ENCODE data around the gene CNTROB.
"Not testable (repeated sequence)": the region's sequence is repeated elsewhere in the genome, so short reads cannot be mapped to it uniquely, and the experiment has no call there.

Gene CNTROB

DNA sequence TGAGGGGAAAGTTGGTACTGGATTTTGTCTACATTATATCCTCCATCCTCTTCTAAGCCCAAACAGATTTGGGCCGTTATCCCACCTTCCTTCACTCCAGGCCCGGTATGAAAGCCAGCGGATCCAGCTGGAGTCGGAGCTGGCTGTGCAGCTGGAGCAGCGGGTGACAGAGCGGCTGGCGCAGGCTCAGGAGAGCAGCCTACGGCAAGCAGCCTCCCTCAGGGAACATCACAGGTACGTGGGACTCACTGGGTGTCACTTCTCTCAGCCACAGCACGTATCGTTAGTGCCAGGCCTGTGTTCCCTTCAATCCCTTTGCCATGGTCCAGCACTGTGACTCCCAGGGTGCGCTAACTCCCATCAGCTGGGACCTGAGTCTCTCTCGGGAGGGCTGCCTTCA is 11.3 kb downstream of the CNTROB start:
- no peak for DNase-seq (ENCODE audit: low read depth)

DNA sequence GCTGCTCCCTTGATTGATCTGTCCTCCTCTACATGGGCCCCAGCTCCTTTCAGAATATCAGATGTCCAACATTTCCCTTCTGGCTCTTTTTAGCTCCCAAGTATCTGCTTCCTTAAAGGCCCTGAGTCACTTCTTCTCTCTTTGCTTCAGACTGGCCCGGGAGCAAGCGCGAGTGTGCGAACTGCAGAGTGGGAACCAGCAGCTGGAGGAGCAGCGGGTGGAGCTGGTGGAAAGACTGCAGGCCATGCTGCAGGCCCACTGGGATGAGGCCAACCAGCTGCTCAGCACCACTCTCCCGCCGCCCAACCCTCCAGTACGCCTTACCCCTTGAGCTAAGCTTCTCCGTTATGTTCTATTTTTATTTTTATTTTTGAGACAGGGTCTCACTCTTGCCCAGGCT is 12.3 kb downstream of the CNTROB start:
- no peak for DNase-seq (ENCODE audit: low read depth)

DNA sequence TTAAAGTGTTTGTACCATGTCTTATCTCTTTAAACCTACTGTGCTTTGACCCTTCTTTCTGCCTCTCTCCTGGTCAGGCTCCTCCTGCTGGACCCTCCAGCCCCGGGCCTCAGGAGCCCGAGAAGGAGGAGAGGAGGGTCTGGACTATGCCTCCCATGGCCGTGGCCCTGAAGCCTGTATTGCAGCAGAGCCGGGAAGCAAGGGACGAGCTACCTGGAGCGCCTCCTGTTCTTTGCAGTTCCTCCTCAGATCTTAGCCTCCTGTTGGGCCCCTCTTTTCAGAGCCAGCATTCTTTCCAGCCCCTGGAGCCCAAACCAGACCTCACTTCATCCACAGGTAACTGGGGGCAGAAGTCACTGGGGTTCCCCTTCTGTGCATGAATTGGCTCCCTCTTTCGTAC is 13.6 kb downstream of the CNTROB start:
- no peak for DNase-seq (ENCODE audit: low read depth)

DNA sequence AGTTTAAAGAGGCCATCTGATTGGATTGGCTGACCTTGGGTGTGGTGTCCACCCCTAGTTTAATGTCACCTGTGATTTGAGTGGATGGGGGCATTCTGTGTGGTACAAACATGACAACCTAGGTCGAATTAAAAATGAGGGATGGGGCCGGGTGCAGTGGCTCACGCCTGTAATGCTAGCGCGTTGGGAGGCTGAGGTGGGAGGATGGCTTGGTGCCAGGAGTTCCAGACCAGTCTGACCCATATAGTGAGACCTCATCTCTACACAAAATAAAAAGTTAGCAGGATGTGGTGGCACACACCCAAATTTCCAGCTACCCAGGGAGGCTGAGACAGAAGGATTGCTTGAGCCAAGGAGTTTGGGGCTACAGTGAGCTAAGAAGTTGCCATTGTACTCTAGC is 14.4 kb downstream of the CNTROB start:
- no peak for DNase-seq (ENCODE audit: low read depth)

DNA sequence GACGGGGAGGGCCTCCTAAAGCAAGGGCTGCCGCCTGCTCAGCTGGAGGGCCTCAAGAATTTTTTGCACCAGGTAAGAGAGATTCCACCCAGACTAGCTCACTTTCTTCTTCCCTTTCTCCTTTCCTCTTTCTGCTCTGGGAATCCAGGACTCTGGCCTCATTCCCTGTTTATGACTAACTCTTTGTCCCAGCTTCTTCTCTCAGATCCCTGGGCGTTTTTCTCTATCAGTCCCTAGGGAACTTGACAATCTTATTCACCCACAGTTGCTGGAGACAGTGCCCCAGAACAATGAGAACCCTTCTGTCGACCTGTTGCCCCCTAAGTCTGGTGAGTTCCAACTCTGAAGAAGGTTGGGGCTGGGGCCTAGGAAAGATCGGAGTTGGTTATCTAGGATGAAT is 15.6 kb downstream of the CNTROB start:
- no peak for DNase-seq (ENCODE audit: low read depth)

DNA sequence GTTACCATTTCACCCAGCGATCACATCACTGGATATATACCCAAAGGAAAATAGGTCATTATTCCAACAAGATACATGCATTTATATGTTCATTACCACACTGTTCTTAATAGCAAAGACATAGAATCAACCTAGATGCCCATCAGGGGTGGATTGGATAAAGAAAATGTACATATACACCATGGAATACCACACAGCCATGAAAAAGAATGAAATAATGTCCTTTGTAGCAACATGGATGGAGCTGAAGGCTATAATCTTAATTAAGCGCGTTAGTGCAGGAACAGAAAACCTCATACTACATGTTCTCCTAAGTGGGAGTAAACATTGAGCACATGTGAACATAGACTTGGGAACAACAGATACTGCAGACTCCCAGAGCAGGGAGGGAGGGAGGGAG is 18.6 kb downstream of the CNTROB start:
- no peak for DNase-seq (ENCODE audit: low read depth)

DNA sequence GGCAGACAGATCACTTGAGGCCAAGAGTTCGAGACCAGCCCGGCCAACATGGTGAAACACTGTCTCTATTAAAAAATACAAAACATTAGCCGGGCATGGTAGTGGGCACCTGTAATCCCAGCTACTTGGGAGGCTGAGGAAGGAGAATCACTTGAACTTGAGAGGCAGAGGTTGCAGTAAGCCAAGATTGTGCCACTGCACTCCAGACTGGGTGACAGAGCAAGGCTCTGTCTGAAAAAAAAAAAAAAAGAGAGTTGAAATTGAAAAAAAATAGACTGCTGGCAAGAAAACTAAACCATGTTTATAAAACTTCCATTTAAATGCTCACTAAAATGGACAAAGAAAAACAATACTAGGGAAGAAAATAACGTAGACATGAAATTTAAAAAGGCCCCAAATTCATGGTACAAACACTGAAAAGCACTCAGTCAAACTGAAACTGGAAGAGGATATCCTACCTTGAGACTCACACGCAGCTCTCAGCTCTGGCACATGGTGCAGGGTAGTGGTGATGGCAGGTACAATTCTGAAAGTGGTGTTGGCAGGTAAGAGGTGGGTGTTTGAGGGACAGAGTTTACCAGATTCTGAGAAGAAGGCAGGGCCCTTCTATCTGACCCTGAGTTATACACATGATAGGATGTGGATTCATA is 19.3 kb downstream of the CNTROB start:
- no peak for DNase-seq (ENCODE audit: low read depth)

DNA sequence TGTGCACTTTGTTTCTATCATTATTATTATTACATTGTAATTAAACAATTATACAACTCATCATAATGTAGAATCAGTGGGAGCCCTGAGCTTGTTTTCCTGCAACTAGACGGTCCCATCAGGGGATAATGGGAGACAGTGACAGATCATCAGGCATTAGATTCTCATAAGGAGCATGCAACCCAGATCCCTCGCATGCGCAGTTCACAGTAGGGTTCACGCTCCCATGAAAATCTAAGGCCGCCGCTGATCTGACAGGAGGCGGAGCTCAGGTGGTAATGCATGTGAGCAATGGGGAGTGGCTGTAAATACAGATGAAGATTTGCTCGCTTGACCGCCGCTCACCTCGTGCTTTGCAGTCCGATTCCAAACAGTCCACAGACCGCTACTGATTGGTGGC is 21.3 kb downstream of the CNTROB start:
- not testable (repeated sequence) for DNase-seq (ENCODE audit: low read depth)

DNA sequence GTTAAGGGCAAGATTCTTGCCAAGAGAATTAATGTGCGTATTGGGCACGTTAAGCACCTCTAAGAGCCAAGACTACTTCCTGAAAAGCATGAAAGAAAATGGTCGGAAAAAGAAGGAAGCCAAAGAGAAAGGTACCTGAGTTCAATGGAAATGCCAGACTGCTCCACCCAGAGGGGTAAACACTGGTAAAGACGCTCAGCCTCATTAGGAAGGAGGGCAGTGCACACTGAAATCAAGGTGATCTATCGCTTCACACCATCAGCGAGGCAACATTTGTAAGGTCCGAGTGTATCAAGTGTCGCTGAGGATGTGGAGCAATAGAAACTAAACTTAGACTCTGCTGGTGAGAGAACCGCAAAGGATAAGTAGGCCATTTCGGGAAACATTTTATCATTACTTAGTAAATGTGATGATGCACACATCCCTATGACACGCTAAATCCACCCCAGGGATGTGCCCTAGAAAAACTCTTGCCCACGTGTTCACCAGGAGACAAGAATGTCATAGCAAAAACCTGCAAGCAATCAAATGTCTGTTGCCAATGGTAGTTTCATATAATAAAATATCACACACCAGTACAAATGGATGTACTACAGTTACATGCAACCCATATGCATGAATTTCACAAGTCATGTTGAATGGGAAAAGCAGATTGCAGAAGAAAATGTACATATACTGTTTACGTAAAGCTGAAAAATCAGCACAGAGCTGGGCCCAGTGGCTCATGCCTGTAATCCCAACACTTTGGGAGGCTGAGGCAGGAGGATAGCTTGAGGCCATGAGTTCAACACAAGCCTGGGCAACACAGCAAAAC is 23.6 kb downstream of the CNTROB start:
- DNase-seq (ENCODE audit: low read depth): no peak

DNA sequence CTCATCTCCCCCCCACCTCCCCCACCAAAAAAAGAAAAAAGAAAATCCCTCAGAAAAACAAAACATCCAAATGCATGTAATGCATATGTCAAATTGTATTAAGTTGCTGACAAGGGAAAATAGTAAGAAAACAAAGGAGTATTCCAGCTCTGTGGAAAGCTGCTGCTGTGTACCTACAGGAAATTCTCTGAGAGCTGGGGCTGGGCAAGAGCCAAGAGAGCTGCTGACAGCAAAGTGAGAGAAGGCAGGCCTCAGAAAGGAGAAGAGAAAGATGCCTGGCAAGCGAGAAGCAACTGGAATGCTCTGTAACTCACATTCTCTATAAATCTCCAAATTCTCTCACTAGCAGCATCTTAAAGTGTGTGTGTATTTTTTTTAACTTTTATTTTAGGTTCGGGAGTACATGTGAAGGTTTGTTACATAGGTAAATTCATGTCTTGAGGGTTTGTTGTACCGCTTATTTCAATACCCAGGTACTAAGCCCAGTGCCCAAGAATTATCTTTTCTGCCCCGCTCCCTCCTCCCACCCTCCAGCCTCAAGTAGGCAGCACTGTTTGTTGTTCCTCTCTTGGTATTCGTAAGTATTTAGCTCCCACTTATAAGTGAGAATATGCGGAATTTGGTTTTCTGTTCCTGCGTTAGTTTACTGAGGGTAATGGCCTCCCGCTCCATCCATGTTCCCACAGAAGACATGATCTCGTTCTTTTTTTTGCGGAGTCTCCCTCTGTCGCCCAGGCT is 24.4 kb downstream of the CNTROB start:
- DNase-seq (ENCODE audit: low read depth): no peak

DNA sequence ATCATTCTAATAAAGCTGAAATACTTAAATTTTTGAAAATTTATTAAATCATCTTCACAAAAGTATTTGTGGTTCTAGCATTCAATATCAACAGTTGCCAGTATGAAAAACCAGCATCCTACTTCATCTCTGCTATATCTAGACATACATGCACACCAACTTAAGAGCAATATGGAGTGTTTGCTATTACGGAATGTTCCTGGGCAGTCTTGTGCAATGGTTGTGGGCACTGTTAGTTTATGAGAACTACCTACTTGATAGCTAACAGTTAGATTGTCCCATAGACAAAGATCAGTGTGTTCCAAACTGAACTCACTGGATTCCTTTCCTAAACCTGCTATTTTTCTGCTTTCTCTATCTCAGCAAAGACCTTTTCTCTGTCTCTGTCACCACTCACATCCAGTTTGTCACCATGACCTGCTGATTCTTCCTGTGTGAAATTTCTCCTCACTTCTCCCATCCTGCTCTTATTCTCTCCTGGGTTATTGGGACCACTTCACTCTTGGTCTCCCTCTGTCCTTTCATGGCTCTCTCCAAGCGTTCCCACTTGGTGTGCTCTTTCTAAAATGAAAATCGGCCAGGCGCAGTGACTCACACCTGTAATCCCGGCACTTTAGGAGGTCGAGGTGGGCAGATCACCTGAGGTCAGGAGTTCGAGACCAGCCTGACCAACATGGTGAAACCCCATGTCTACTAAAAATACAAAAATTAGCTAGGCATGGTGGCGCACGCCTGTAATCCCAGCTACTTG is 27.7 kb downstream of the CNTROB start:
- no peak for DNase-seq (ENCODE audit: low read depth)

DNA sequence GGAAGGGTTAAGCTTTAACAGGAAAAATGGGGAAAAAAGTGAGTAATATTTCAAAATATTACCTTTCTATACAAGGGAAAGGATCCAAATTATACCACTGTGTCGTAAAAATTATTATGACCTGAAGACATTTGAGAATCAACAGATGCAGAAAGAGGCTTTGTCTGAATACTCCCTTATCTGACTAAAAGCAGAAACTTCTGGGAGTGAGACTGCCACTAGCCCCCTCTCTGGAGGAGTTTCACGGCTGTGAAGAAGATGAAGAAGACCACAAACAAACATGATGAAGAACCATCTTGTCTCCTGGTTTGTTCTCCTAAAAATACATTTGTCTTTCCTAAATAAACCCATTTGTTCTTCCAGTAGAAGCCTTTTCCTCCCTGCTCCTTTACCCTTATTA is 29.4 kb downstream of the CNTROB start:
- no peak for DNase-seq (ENCODE audit: low read depth)

DNA sequence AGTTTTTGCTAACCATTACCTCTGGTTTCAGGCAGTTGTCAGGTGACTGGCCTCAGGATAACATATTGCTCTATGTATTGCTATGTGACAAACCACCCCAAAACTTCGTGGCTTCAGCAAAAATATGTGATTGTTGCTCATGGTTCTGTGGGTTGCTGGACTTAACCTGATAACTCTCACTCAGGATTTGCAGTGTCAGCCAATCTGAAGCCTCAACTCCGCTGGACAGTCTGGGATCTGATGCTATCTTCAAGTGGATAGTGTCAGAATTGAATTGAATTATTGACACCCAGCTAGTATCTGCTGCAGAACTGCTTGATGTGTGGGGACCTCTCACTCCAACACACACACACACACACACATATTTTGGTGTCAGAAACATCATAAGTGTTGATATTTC is 35.7 kb downstream of the CNTROB start:
- no peak for DNase-seq (ENCODE audit: low read depth)

DNA sequence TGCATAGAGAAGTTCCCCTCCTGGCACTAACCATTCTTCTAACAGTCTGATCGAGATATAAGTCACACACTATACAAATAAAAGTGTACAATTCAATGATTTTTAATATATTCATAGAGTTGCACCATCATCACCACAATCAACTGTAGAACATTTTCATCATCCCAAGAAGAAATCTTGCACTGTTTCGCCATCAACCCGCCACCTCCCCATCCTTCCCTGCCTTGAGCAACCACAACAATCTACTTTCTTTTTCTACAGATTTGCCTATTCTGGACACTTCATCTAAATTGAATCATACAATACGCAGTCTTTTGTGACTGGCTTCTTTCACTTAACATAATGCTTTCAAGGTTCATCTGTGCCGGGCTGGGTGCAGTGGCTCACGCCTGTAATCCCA is 37.4 kb downstream of the CNTROB start:
- no peak for DNase-seq (ENCODE audit: low read depth)

DNA sequence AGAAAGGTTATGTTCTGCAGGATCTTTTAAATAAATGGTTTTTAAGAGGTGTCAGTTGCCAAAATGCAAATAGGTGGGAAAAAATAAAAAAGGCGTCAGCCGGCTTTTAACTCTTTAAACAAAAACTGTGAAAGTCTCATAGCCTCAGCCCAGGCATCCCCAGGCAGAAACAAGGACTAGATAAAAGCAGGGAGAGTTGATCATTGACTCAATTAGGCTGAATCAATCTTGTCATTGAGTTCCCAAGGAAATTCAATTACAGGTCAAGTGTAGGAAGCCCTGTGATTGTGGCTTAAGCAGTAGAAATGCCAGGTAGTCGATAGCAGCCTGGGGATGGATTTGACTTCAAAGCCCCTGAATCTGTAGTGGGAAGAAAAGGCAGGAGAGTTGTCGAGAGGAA is 39.6 kb downstream of the CNTROB start:
- DNase-seq (ENCODE audit: low read depth): no peak

DNA sequence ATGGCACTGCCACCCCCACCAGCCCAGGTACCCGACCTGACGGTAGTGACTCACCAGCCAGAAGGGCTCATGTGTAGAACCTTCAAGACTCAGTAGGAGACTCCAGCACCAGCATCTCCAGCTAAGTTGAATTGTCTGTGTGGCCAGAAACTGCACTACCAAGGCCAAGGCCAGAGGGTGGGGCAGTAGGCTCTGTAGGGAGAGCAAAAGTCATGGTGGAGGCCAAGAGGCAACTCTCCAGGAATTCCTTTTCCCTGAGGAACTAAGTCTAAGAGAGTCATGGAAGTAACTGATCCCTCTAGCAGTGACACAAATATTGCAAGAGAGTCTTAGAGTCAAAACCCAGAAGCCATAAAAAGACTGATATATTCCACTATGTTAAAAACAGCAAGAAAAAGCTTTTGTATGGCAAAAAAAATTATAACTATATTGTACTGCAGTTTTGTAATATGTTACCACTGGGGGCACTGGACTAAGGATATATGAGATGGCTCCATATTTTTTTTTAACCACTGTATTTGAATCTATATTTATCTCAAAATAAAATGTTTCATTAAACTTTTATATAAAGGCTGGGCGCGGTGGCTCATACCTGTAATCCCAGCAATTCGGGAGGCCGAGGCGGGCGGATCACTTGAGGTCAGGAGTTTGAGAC is 40.3 kb downstream of the CNTROB start:
- DNase-seq (ENCODE audit: low read depth): no peak

DNA sequence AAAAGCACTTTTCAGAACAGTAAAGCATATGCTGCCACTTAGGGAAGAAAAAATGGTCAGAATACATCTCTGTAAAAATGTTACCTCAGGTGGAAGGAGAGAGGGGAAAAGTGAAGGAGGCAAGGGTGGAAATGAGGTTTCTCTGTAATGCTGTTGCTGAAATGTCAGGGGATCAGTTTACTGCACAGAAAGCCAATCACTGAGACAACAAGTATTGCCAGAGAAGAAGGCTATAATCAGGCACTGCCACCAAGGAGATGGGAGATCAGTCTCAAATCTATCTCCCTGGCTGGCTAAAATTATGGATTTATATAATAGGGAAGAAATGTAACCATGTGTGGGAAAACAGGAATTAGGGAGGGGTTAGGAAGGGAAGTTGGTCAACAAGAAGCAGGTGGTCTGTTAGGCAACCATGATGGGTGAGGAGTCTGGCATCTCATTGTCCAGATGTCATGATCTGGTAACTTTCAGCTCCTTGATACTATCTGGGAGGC is 42.7 kb downstream of the CNTROB start:
- no peak for DNase-seq (ENCODE audit: low read depth)

DNA sequence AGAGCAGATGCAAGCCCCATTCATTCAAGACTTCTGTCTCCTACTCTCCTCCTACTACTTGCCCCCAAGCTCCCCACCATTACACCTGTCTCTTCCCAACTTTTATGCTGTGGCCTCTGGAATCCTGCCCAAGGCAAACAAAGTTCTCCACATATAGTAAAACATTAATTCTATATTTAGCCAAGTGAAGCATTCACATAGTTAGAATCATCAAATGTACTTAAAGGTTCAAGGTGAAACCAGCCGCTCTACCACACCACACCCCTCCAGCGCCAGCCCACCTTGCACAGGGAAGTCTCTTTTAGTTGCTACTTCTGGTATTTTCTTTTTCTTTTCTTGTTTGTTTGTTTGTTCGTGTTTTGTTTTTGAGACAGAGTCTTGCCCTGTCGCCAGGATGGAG is 45.0 kb downstream of the CNTROB start:
- DNase-seq (ENCODE audit: low read depth): no peak

DNA sequence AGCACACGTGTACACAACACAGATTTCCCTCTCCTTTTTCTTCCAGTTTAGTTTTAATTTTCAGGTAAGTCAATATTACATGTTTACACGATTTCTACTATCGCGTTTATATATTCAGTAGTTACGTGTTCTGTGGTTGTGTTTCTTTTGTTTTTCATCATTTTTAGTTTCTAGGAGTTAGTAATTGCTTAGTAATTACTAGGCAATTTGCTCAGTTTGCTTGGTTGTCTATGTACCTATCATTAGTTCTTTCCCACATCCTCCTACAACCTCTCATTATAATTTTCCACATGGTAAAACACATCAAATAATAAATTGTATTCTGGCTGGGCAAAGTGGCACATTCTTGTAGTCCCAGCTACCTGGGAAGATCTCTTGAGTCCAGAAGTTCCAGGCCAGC is 45.8 kb downstream of the CNTROB start:
- DNase-seq (ENCODE audit: low read depth): no peak

DNA sequence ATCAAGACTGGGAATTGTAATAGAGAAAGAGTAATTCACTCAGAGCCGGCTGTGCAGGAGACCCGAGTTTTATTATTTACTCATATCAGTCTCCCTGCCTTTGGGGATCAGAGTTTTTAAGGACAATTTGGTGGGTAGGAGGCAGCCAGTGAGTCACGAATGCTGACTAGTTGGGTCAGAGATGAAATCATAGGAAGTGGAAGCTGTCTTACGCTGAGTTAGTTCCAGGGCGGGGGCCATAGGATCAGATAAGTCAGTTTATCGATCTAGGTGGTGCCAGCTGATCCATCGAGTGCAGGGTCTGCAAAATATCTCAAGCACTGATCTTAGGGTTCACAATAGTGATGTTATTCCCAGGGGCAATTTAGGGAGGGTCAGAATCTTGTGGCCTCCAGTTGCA is 50.2 kb downstream of the CNTROB start:
- no peak for DNase-seq (ENCODE audit: low read depth)

DNA sequence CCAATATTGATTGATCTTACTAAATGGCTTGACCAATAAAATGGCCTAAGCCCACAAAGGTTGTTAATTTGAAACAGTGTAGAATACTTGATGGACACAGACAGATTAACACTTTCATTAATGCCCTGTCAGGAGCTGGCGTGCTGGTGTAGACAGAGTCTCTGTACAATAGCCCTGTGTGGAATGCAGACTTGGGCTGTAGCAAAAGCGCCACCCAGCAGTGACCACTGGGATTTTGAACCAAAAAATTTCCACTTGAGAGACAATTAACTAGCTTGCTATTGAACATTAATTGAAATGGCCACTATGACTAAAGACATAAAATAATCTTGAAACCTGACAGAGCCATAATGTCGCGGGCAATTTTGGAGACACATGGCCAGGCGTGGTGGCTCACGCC is 50.7 kb downstream of the CNTROB start:
- DNase-seq (ENCODE audit: low read depth): no peak

DNA sequence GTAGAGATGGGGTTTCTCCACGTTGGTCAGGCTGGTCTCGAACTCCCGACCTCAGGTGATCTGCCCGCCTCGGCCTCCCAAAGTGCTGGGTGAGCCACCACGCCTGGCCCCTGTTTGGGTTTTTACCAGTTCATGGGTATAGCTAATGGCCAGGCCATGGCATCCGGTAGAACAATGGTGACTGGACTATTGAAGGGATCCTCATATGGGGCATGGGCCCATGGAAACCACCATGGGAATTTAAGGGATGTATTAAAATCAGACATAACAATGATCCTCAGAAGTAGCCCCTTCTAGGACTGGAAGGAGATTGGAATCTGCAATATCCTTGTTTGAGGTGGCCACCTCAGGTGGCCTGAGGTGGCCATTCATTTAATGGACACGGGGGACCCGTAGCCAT is 52.9 kb downstream of the CNTROB start:
- DNase-seq (ENCODE audit: low read depth): no peak

Data from GM04504 (cell line).